Islet precursor cell (in vitro differentiated cells): ENCODE results near the gene NEURL3.
A peak's percentile ranks its signal among the peaks of the same experiment; 100 is the strongest.
"Not testable (repeated sequence)": the region's sequence is repeated elsewhere in the genome, so short reads cannot be mapped to it uniquely, and the experiment has no call there.

Experiments used
- DNase-seq: peaks from one replicate; pipeline ENCODE4 v3.0.0-alpha.2; 2018

The NEURL3 gene

GRCh38 chr2:96505231-96505889, at the start of gene NEURL3:
NEURL3 (minus strand) TSS chr2:96505357; CDS start chr2:96505286, 71 bp downstream.
- DNase-seq, result peak; percentile 81

GRCh38 chr2:96554293-96555145, 49.4 kb upstream of the NEURL3 start:
- peak; percentile 75 for DNase-seq

GRCh38 chr2:96553957-96554292, 48.8 kb upstream of the NEURL3 start:
- DNase-seq, result not testable (repeated sequence)

GRCh38 chr2:96553176-96553956, 48.2 kb upstream of the NEURL3 start:
- no peak for DNase-seq

GRCh38 chr2:96552315-96553175, 47.4 kb upstream of the NEURL3 start:
- no peak for DNase-seq

GRCh38 chr2:96551605-96552314, 46.6 kb upstream of the NEURL3 start:
- DNase-seq, result no peak

GRCh38 chr2:96550787-96551604, 45.8 kb upstream of the NEURL3 start:
- DNase-seq, result no peak

GRCh38 chr2:96549967-96550786, 45.0 kb upstream of the NEURL3 start:
- DNase-seq, result peak; percentile 80

GRCh38 chr2:96549466-96549785, 44.3 kb upstream of the NEURL3 start:
- DNase-seq, result no peak

- peak; percentile 46 for DNase-seq
Observed at GRCh38 chr2:96548558-96549465, 43.7 kb upstream of the NEURL3 start.

GRCh38 chr2:96547731-96548171, 42.6 kb upstream of the NEURL3 start:
- no peak for DNase-seq

GRCh38 chr2:96547203-96547641, 42.1 kb upstream of the NEURL3 start:
- DNase-seq, result no peak

- DNase-seq, result no peak
Observed at GRCh38 chr2:96546797-96547196, 41.6 kb upstream of the NEURL3 start.

- DNase-seq, result no peak
Observed at GRCh38 chr2:96546321-96546720, 41.2 kb upstream of the NEURL3 start.

- no peak for DNase-seq
Observed at GRCh38 chr2:96542357-96542977, 37.3 kb upstream of the NEURL3 start.

- no peak for DNase-seq
Observed at GRCh38 chr2:96541398-96542152, 36.4 kb upstream of the NEURL3 start.

GRCh38 chr2:96540136-96540535, 35.0 kb upstream of the NEURL3 start:
- DNase-seq, result peak; percentile 78
